Testis (tissue), 3 donors: ENCODE measurements around the gene HSPBP1. TPM values are rescaled to one million over a fixed set of nuclear protein-coding genes. Genes with fewer than 3 reads are reported as not detected.

Experiments
- DNase-seq: peaks from one replicate; pipeline ENCODE4 v3.0.0-alpha.2; 2019
- H3K27ac ChIP-seq, 2 donors: fragments of 200-600 bp; sonication (generic); one replicate each; pipeline ENCODE4 v1.5.1; 2019
- H3K27me3 ChIP-seq: fragments of 200-600 bp; sonication (generic); one replicate; pipeline ENCODE4 v1.5.1; 2019
- H3K36me3 ChIP-seq: fragments of 200-600 bp; sonication (generic); one replicate; pipeline ENCODE4 v1.5.1; 2017; ENCODE audit warnings: low read depth; ENCODE audit errors: missing control alignments
- H3K4me1 ChIP-seq: fragments of 200-600 bp; sonication (generic); one replicate; pipeline ENCODE4 v1.5.1; 2019
- H3K4me3 ChIP-seq, 2 donors: fragments of 200-600 bp; sonication (generic); one replicate each; pipeline ENCODE4 v1.5.1; 2017 to 2019
- H3K9me3 ChIP-seq: fragments of 200-600 bp; sonication (generic); one replicate; pipeline ENCODE4 v1.5.1; 2017
- CTCF ChIP-seq, 3 experiments: fragments of 450-650 bp in 2 of 3; fragments of 200-600 bp in 1 of 3; sonication (generic) in 1 of 3; IDR thresholded peaks; one replicate each; pipeline ENCODE4 v1.5.1; 2016 to 2019; ENCODE audit warnings: antibody characterized with exemption in 3 of 3, mild to moderate bottlenecking in 2 of 3, moderate library complexity in 1 of 3
- POLR2A ChIP-seq: fragments of 450-650 bp; IDR thresholded peaks from one replicate; pipeline ENCODE4 v1.6.1; 2017; ENCODE audit warnings: antibody characterized with exemption, mild to moderate bottlenecking, moderate library complexity
- WGBS, 2 donors: methylation state at CpG; one replicate each; pipeline ENCODE4 v1.1.5; 2018; 5-methylcytosine and 5-hydroxymethylcytosine counted together
- intact Hi-C: fragments of 100-400 bp; cut with DNase I; formaldehyde crosslinking; loops from one replicate; pipeline ENCODE4 v1.15.1; 2023; ENCODE audit warnings: low total_unique reads
- polyA plus RNA-seq: library from polyadenylated mRNA; stranded (reverse); fragments of 350-450 nt; fragmentation: Illumina TruSeq; extraction: RNeasy Lipid Tissue Mini Kit (QIAGEN cat#74804); gene quantifications from one replicate; pipeline ENCODE4 v1.2.3, GENCODE V29; 2014; ENCODE audit warnings: low read depth, low replicate concordance; ENCODE audit not compliant: insufficient read depth
- total RNA-seq, 2 donors: library from RNA; depleted of rRNA; stranded (reverse); fragments of >200 nt; gene quantifications; one replicate each; pipeline ENCODE4 v1.2.3, GENCODE V29; 2016

Gene HSPBP1
- total and polyA plus RNA-seq, 3 donors from 2014 or later: 42.7 to 48.2 (median 43.5) TPM

- Histone ChIP-seq H3K27ac (no peak overlapping the region), H3K27me3 (no peaks in the 10 kb centered on the region), H3K36me3 (no peaks in the 10 kb centered on the region), H3K4me1 (no peaks in the 10 kb centered on the region), H3K9me3 (no peaks in the 10 kb centered on the region), H3K4me3 (no peak overlapping the region)
- intact Hi-C loops: no loop called here
- 92 to 98% methylated on average over 4 of the region's 4 CpGs for WGBS, 2 donors
- DNase-seq: no peak
- TF ChIP-seq CTCF (IDR thresholded peaks at IDR 0.05) (no peak), POLR2A (no peak)
Observed at GRCh38 chr19:55266840-55267239, 13.1 kb downstream of the HSPBP1 start.

GRCh38 chr19:55266404-55266803, 13.5 kb downstream of the HSPBP1 start:
- intact Hi-C loops: no loop called here
- TF ChIP-seq POLR2A (no peak), CTCF (IDR thresholded peaks at IDR 0.05) (no peak)
- no peak for DNase-seq
- WGBS, 2 donors: 96 to 100% methylated on average over 3 of the region's 3 CpGs
- Histone ChIP-seq H3K27me3 (no peaks in the 10 kb centered on the region), H3K4me1 (no peaks in the 10 kb centered on the region), H3K27ac (no peak overlapping the region), H3K36me3 (no peaks in the 10 kb centered on the region), H3K4me3 (no peak overlapping the region), H3K9me3 (no peaks in the 10 kb centered on the region)

GRCh38 chr19:55265723-55266386, 14.1 kb downstream of the HSPBP1 start:
- H3K27me3 ChIP-seq: no peaks in the 10 kb centered on the region
- H3K4me1 ChIP-seq: no peaks in the 10 kb centered on the region
- H3K4me3 ChIP-seq: no peak overlapping the region
- intact Hi-C loops: no loop called here
- no peak for TF ChIP-seq POLR2A
- TF ChIP-seq CTCF (IDR thresholded peaks at IDR 0.05): no peak
- DNase-seq: no peak
- H3K9me3 ChIP-seq: no peaks in the 10 kb centered on the region
- 81 to 92% methylated on average over 5 to 12 of the region's 12 CpGs for WGBS, 2 donors
- no peak overlapping the region for H3K27ac ChIP-seq
- H3K36me3 ChIP-seq: no peaks in the 10 kb centered on the region

GRCh38 chr19:55265173-55265572, 14.7 kb downstream of the HSPBP1 start:
- WGBS, 2 donors: 91 to 93% methylated on average over 9 to 16 of the region's 16 CpGs
- H3K4me1 ChIP-seq: no peaks in the 10 kb centered on the region
- H3K27ac ChIP-seq: no peak overlapping the region
- no peak overlapping the region for H3K4me3 ChIP-seq
- no peaks in the 10 kb centered on the region for H3K9me3 ChIP-seq
- no peaks in the 10 kb centered on the region for H3K27me3 ChIP-seq
- TF ChIP-seq POLR2A: no peak
- no peak for TF ChIP-seq CTCF (IDR thresholded peaks at IDR 0.05)
- no peak for DNase-seq
- no peaks in the 10 kb centered on the region for H3K36me3 ChIP-seq
- intact Hi-C loops: no loop called here

- Histone ChIP-seq H3K4me3 (no peak overlapping the region), H3K36me3 (no peaks in the 10 kb centered on the region), H3K9me3 (no peaks in the 10 kb centered on the region), H3K27me3 (no peaks in the 10 kb centered on the region), H3K27ac (no peak overlapping the region), H3K4me1 (peaks cover 6% of the 10 kb centered on the region)
- WGBS, 2 donors: 71 to 82% methylated on average over 5 of the region's 5 CpGs
- no peak for DNase-seq
- TF ChIP-seq POLR2A (no peak), CTCF (IDR thresholded peaks at IDR 0.05) (no peak)
- intact Hi-C loops: no loop called here
Observed at GRCh38 chr19:55264531-55264930, 15.4 kb downstream of the HSPBP1 start.
